OCI-LY1 (cell line): ENCODE measurements around the gene MELTF.
A peak's percentile ranks its signal among the peaks of the same experiment; 100 is the strongest.

Experiments used
- H2AFZ ChIP-seq: fragments of 200-600 bp; sonication (generic), shearing (Covaris generic); 2 replicates; pipeline ENCODE4 v1.6.0; 2014; ENCODE audit warnings: antibody characterized with exemption, mild to moderate bottlenecking, low read length
- H3F3A ChIP-seq: fragments of 200-600 bp; sonication (generic), shearing (Covaris generic); 2 replicates; pipeline ENCODE4 v1.6.0; 2014; ENCODE audit warnings: mild to moderate bottlenecking, antibody characterized with exemption, low read length, moderate library complexity; ENCODE audit not compliant: insufficient read depth
- H3K27ac ChIP-seq: fragments of 200-600 bp; sonication (generic); 2 replicates; pipeline ENCODE4 v1.5.1; 2014; ENCODE audit warnings: low read length, mixed run types, mild to moderate bottlenecking, low read depth; ENCODE audit not compliant: poor library complexity, severe bottlenecking
- H3K27me3 ChIP-seq: fragments of 200-600 bp; sonication (generic); 2 replicates; pipeline ENCODE4 v1.6.0; 2014; ENCODE audit warnings: antibody characterized with exemption, mild to moderate bottlenecking, low read length, moderate library complexity; ENCODE audit not compliant: insufficient read depth
- H3K36me3 ChIP-seq: fragments of 200-600 bp; sonication (generic); 2 replicates; pipeline ENCODE4 v1.6.1; 2014; ENCODE audit warnings: mild to moderate bottlenecking, antibody characterized with exemption, low read length, moderate library complexity, mixed read lengths; ENCODE audit not compliant: insufficient read depth
- H3K4me1 ChIP-seq: fragments of 200-600 bp; sonication (generic); 2 replicates; pipeline ENCODE4 v1.5.1; 2014; ENCODE audit warnings: mild to moderate bottlenecking, low read length, moderate library complexity; ENCODE audit not compliant: insufficient read depth, severe bottlenecking
- H3K4me2 ChIP-seq: fragments of 200-600 bp; sonication (generic), shearing (Covaris generic); 2 replicates; pipeline ENCODE4 v1.6.1; 2014; ENCODE audit warnings: low read length
- H3K4me3 ChIP-seq: fragments of 200-600 bp; sonication (generic); 2 replicates; pipeline ENCODE4 v1.5.1; 2014; ENCODE audit warnings: low read length, low read depth, mild to moderate bottlenecking, mixed read lengths; ENCODE audit not compliant: poor library complexity, severe bottlenecking
- H3K79me2 ChIP-seq: fragments of 200-600 bp; shearing (Covaris generic); 2 replicates; pipeline ENCODE4 v1.6.1; 2016; ENCODE audit warnings: mixed run types, low read length, mixed read lengths; ENCODE audit not compliant: insufficient read depth
- H3K9ac ChIP-seq: fragments of 200-600 bp; sonication (generic), shearing (Covaris generic); 2 replicates; pipeline ENCODE4 v1.6.1; 2014; ENCODE audit warnings: mild to moderate bottlenecking, low read length, mixed read lengths
- H3K9me2 ChIP-seq: fragments of 200-600 bp; sonication (generic), shearing (Covaris generic); 2 replicates; pipeline ENCODE4 v1.6.1; 2014; ENCODE audit warnings: low read depth, mild to moderate bottlenecking, low read length, mixed read lengths
- H3K9me3 ChIP-seq: fragments of 200-600 bp; shearing (Covaris generic); 2 replicates; pipeline ENCODE4 v1.6.1; 2014; ENCODE audit warnings: low read length, mixed read lengths
- H4K20me1 ChIP-seq: fragments of 200-600 bp; sonication (generic), shearing (Covaris generic); 2 replicates; pipeline ENCODE4 v1.6.0; 2016; ENCODE audit warnings: mild to moderate bottlenecking, low read length; ENCODE audit not compliant: insufficient read depth
- CTCF ChIP-seq: fragments of 200-600 bp; sonication (generic), shearing (Covaris generic); IDR thresholded peaks from 2 replicates; pipeline ENCODE4 v1.5.1; 2017; ENCODE audit warnings: mild to moderate bottlenecking, antibody characterized with exemption, low read length, moderate library complexity, mixed read lengths
- EZH2 ChIP-seq: fragments of 200-600 bp; sonication (generic), shearing (Covaris generic); IDR thresholded peaks from 2 replicates; pipeline ENCODE4 v1.8.0; 2017; ENCODE audit warnings: borderline replicate concordance, mixed run types, mild to moderate bottlenecking, antibody characterized with exemption, low read length, moderate library complexity, mixed read lengths

Gene MELTF

DNA sequence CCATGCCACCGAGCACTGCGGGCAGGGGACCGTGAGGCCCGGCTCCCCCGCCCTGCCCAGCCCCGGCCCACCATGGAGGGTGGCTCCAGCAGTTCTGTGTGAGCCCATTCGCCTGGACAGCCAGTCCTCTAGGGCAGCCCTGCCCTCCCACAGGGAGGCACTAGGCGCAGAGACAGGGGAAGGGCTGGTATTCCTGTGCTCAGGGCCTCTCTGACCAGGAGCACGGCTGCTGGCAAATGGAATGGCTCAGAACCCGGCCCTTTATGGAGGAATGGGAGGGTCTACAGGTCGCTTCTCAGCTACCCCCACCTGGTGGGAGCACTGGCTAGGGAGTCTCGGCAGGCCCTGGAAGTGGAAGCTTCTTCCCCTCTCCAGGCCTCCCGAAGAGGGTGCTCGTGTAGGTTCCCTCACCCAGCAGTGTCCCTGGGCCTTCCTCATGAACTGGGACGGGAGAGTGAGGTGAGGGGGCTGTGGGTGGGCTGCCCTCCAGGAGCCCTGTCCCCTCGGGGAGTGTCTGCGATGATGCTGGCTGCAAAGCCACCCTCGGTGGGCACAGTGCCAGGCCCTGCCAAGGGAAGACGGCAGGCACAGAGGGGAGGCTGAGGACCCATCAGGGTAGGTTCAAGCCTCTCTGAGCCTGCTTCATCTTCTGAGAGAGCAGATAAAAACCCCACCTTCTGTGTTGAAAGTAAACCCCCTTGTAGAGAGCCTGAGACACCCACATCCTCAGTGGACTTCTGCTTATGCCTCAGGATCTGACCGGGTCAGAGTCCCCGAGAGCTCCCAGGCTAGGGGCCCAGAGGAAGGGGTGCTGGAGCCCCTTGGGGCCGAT, 1.5 kb downstream of the MELTF start:
- Histone ChIP-seq H2AFZ (no peak overlapping the region), H3K4me2 (peak overlapping the region; percentile 76)

GRCh38 chr3:197027151-197027895, 2.3 kb downstream of the MELTF start:
- H3K79me2 ChIP-seq = no peaks in the 10 kb centered on the region
- H3K9ac ChIP-seq = no peak overlapping the region
- no peaks in the 10 kb centered on the region for H3K36me3 ChIP-seq
- H3K4me3 ChIP-seq = no peak overlapping the region
- H3K27me3 ChIP-seq = peaks cover 22% of the 10 kb centered on the region
- TF ChIP-seq CTCF = no peak
- no peak for TF ChIP-seq EZH2
- peaks cover 42% of the 10 kb centered on the region for H3K4me1 ChIP-seq
- H3K9me3 ChIP-seq = no peaks in the 10 kb centered on the region
- H4K20me1 ChIP-seq = no peaks in the 10 kb centered on the region
- H3K9me2 ChIP-seq = no peaks in the 10 kb centered on the region
- H3K4me2 ChIP-seq = no peak overlapping the region
- no peak overlapping the region for H2AFZ ChIP-seq
- H3K27ac ChIP-seq = no peak overlapping the region
- no peaks in the 10 kb centered on the region for H3F3A ChIP-seq

More for the DNA sequence above, 1.5 kb downstream of the MELTF start:
- H3K27me3 ChIP-seq = peaks cover 19% of the 10 kb centered on the region
- peak overlapping the region; percentile 68; the same call in 1 of the 2 replicates for H3K9ac ChIP-seq
- H3K4me3 ChIP-seq = peak overlapping the region; percentile 71
- H3K9me3 ChIP-seq = no peaks in the 10 kb centered on the region
- no peaks in the 10 kb centered on the region for H4K20me1 ChIP-seq
- H3K4me1 ChIP-seq = peaks cover 34% of the 10 kb centered on the region
- H3K79me2 ChIP-seq = no peaks in the 10 kb centered on the region
- TF ChIP-seq EZH2 (no peak), CTCF (no peak)
- H3K36me3 ChIP-seq = no peaks in the 10 kb centered on the region
- H3K9me2 ChIP-seq = no peaks in the 10 kb centered on the region
- no peak overlapping the region for H3K27ac ChIP-seq
- no peaks in the 10 kb centered on the region for H3F3A ChIP-seq

DNA sequence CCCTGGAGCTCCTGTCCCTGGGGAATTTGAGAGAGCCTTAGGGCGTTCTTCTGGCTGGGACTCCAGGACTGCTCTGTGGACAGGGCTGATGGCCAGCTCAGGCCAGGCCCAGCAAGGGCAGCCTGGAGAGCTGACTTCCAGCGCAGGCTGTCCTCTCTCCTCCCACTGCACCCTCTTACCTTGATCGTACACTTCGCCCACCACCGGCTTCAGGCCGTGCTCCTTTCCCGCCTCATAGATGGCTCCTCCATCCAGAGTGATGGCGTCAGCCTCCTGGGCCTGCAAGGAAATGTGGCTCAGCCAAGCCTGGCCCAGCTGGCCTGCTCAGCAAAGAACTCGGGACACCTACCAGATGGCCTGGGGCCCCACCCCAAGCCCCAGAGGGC, 3.1 kb downstream of the MELTF start:
- no peak overlapping the region for H3K27ac ChIP-seq
- peaks cover 42% of the 10 kb centered on the region for H3K4me1 ChIP-seq
- no peak overlapping the region for H3K9ac ChIP-seq
- no peaks in the 10 kb centered on the region for H3K9me3 ChIP-seq
- no peaks in the 10 kb centered on the region for H4K20me1 ChIP-seq
- H3K4me2 ChIP-seq = no peak overlapping the region
- no peak for TF ChIP-seq CTCF
- TF ChIP-seq EZH2 = no peak
- H3K27me3 ChIP-seq = peaks cover 23% of the 10 kb centered on the region
- no peak overlapping the region for H3K4me3 ChIP-seq
- H3K79me2 ChIP-seq = no peaks in the 10 kb centered on the region
- H3K36me3 ChIP-seq = no peaks in the 10 kb centered on the region
- H3K9me2 ChIP-seq = no peaks in the 10 kb centered on the region
- no peak overlapping the region for H2AFZ ChIP-seq
- no peaks in the 10 kb centered on the region for H3F3A ChIP-seq
